Gastrocnemius medialis (tissue), 4 donors: ENCODE measurements around the gene TJAP1.
"Not testable (repeated sequence)": the region's sequence is repeated elsewhere in the genome, so short reads cannot be mapped to it uniquely, and the experiment has no call there.

ENCODE experiments used
- CTCF ChIP-seq, 5 experiments: fragments of 450-650 bp in 3 of 5; fragments of 200-600 bp in 2 of 5; sonication (generic) in 2 of 5; IDR thresholded peaks in 4 of 5; conservative IDR thresholded peaks in 1 of 5; 1 replicate in 4 of 5; 2 replicates in 1 of 5; pipeline ENCODE4 v1.5.1; 2016 to 2019; ENCODE audit warnings: antibody characterized with exemption in 5 of 5, mild to moderate bottlenecking in 3 of 5, moderate library complexity in 3 of 5
- POLR2A ChIP-seq, 2 donors: fragments of 450-650 bp; IDR thresholded peaks; one replicate each; pipeline ENCODE4 v1.6.1; 2017; ENCODE audit warnings: antibody characterized with exemption in 2 of 2, mild to moderate bottlenecking in 2 of 2, moderate library complexity in 2 of 2

- TF ChIP-seq POLR2A (IDR thresholded peaks at IDR 0.05); CTCF (IDR thresholded peaks at IDR 0.05 in 4 of 5, conservative IDR thresholded peaks at IDR 0.05 in 1 of 5): not testable (repeated sequence)
Observed at GRCh38 chr6:43467265-43467664, 10.1 kb upstream of the TJAP1 start.
